ENCODE results near the gene KANSL1L.

- TF ChIP-seq POLR2AphosphoS5 (IDR thresholded peaks at IDR 0.05) (no peak), CTCF (IDR thresholded peaks at IDR 0.05) (no peak), EP300 (IDR thresholded peaks at IDR 0.05) (no peak)
Measured at GRCh38 chr2:209993968-209994367, 177.2 kb downstream of the KANSL1L start.
